Lower leg skin (tissue), 3 donors: ENCODE data around the gene SPATA13.

ENCODE experiments used
- POLR2A ChIP-seq, 2 donors: fragments of 450-650 bp; IDR thresholded peaks; one replicate each; pipeline ENCODE4 v1.6.1; 2016 to 2017; ENCODE audit warnings: antibody characterized with exemption in 2 of 2, mild to moderate bottlenecking in 1 of 2, moderate library complexity in 1 of 2
- TF ChIP-seq, protein P1 (sequence below), 3 donors: fragments of 450-650 bp; IDR thresholded peaks; one replicate each; pipeline ENCODE4 v1.5.1; 2016; ENCODE audit warnings: antibody characterized with exemption in 3 of 3, mild to moderate bottlenecking in 3 of 3, moderate library complexity in 2 of 3

DNA sequence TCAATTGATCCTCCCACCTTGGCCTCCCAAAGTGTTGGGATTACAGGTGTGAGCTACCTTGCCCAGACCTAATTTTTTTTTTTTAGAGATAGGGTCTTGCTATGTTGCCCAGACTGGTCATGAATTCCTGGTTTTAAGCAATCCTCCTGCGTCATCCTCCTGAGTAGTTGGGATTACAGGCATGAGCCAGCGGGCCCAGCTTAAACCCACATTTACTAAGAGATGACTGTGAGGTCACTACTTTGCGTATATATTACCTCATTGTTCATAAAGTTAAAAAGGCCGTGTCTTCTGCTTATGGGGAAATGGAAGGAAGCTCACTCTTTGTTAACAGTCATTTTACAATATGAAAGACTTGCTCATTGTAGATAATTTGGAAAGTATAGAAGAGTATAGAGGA, 109.3 kb downstream of the SPATA13 start:
- no peak for TF ChIP-seq POLR2A (IDR thresholded peaks at IDR 0.05)
- TF ChIP-seq, protein P1, sequence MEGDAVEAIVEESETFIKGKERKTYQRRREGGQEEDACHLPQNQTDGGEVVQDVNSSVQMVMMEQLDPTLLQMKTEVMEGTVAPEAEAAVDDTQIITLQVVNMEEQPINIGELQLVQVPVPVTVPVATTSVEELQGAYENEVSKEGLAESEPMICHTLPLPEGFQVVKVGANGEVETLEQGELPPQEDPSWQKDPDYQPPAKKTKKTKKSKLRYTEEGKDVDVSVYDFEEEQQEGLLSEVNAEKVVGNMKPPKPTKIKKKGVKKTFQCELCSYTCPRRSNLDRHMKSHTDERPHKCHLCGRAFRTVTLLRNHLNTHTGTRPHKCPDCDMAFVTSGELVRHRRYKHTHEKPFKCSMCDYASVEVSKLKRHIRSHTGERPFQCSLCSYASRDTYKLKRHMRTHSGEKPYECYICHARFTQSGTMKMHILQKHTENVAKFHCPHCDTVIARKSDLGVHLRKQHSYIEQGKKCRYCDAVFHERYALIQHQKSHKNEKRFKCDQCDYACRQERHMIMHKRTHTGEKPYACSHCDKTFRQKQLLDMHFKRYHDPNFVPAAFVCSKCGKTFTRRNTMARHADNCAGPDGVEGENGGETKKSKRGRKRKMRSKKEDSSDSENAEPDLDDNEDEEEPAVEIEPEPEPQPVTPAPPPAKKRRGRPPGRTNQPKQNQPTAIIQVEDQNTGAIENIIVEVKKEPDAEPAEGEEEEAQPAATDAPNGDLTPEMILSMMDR (IDR thresholded peaks at IDR 0.05), result no peak
